GM18511 (cell line): ENCODE results near the gene LYVE1.

Experiments
- ATAC-seq: cut with Tn5 transposase; IDR thresholded peaks from one replicate; pipeline ENCODE4 v1.9.1; 2021; ENCODE audit warnings: mild to moderate bottlenecking, moderate library complexity; ENCODE audit not compliant: unreplicated experiment

LYVE1 gene

GRCh38 chr11:10594407-10594806, 25.9 kb upstream of the LYVE1 start:
- no peak for ATAC-seq

GRCh38 chr11:10592331-10592730, 23.9 kb upstream of the LYVE1 start:
- ATAC-seq, result no peak

- ATAC-seq, result no peak
Measured at GRCh38 chr11:10591741-10592140, 23.3 kb upstream of the LYVE1 start.

GRCh38 chr11:10590218-10590915, 21.9 kb upstream of the LYVE1 start:
- no peak for ATAC-seq

- ATAC-seq, result no peak
Measured at GRCh38 chr11:10588904-10589303, 20.4 kb upstream of the LYVE1 start.

- ATAC-seq, result no peak
Measured at GRCh38 chr11:10587995-10588394, 19.5 kb upstream of the LYVE1 start.

GRCh38 chr11:10587388-10587787, 18.9 kb upstream of the LYVE1 start:
- ATAC-seq, result no peak

GRCh38 chr11:10584071-10584501, 15.6 kb upstream of the LYVE1 start:
- no peak for ATAC-seq

- ATAC-seq, result no peak
Measured at GRCh38 chr11:10581481-10582019, 13.1 kb upstream of the LYVE1 start.

GRCh38 chr11:10580623-10581022, 12.2 kb upstream of the LYVE1 start:
- no peak for ATAC-seq

- no peak for ATAC-seq
Measured at GRCh38 chr11:10579700-10580099, 11.2 kb upstream of the LYVE1 start.

GRCh38 chr11:10576035-10576398, 7.6 kb upstream of the LYVE1 start:
- ATAC-seq, result no peak

- ATAC-seq, result no peak
Measured at GRCh38 chr11:10575346-10576034, 7.0 kb upstream of the LYVE1 start.

- no peak for ATAC-seq
Measured at GRCh38 chr11:10573556-10573955, 5.1 kb upstream of the LYVE1 start.

- ATAC-seq, result no peak
Measured at GRCh38 chr11:10573028-10573427, 4.6 kb upstream of the LYVE1 start.

GRCh38 chr11:10572533-10572932, 4.1 kb upstream of the LYVE1 start:
- ATAC-seq, result no peak

- no peak for ATAC-seq
Measured at GRCh38 chr11:10567446-10567845, 1.0 kb downstream of the LYVE1 start.

GRCh38 chr11:10566257-10566957, 2.1 kb downstream of the LYVE1 start:
- ATAC-seq, result no peak

GRCh38 chr11:10565493-10565892, 3.0 kb downstream of the LYVE1 start:
- no peak for ATAC-seq

GRCh38 chr11:10564696-10565318, 3.7 kb downstream of the LYVE1 start:
- no peak for ATAC-seq

- no peak for ATAC-seq
Measured at GRCh38 chr11:10564030-10564429, 4.4 kb downstream of the LYVE1 start.
